ENCODE results near the gene CAPZA3. TPM values are rescaled to one million over a fixed set of nuclear protein-coding genes. Genes with fewer than 3 reads are reported as not detected.
"Not testable (repeated sequence)": the region's sequence is repeated elsewhere in the genome, so short reads cannot be mapped to it uniquely, and the experiment has no call there.

Gene CAPZA3, protein sequence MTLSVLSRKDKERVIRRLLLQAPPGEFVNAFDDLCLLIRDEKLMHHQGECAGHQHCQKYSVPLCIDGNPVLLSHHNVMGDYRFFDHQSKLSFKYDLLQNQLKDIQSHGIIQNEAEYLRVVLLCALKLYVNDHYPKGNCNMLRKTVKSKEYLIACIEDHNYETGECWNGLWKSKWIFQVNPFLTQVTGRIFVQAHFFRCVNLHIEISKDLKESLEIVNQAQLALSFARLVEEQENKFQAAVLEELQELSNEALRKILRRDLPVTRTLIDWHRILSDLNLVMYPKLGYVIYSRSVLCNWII
- polyA plus RNA-seq (ENCODE audit: insufficient read length in 10 of 10): not detected
- long read RNA-seq, donor 1: 0 reads
- long read RNA-seq, donor 2: 0 reads
- long read RNA-seq, donor 3: 0 reads
- long read RNA-seq, donor 4: 0 reads
- long read RNA-seq, donor 5: 0 reads
- long read RNA-seq, donor 6: 0 reads
- long read RNA-seq, donor 7: 0 reads
- long read RNA-seq, donor 8: 0 reads
- long read RNA-seq, donor 9: 0 reads

- DNase-seq: no peak
Observed at GRCh38 chr12:18737819-18738218, at the start of gene CAPZA3, which contains the start of gene PLCZ1. Gene CAPZA3, plus strand, starts transcription at chr12:18738119. Its CDS starts 150 bp downstream, at chr12:18738269. Gene PLCZ1, minus strand, starts transcription at chr12:18738012. Its CDS starts 641 bp downstream, at chr12:18737371.

GRCh38 chr12:18689771-18690170, 48.1 kb upstream of the CAPZA3 start:
- no peak for DNase-seq

DNA sequence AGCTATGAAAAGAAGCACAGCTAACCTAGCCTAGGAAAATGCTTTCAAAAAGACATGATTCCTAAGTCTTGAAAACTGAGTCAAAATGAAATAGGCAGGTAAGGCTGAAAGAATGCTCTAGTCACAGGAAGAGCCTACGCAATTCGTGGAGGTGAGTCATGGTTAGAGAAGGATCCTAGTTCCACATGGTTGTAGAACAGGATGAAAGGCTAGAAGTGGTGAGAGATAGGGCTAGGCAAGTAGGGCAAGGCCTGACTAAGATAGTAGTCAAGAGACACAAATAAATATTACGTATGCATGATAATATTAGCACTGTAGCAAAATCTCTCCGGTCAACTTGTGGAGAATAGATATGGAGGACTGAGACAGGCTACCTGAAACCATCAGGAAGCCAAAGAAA, 47.3 kb upstream of the CAPZA3 start:
- peak in 1 of 3 donors; percentile 52 for DNase-seq

GRCh38 chr12:18693986-18694385, 43.9 kb upstream of the CAPZA3 start:
- not testable (repeated sequence) for DNase-seq

DNA sequence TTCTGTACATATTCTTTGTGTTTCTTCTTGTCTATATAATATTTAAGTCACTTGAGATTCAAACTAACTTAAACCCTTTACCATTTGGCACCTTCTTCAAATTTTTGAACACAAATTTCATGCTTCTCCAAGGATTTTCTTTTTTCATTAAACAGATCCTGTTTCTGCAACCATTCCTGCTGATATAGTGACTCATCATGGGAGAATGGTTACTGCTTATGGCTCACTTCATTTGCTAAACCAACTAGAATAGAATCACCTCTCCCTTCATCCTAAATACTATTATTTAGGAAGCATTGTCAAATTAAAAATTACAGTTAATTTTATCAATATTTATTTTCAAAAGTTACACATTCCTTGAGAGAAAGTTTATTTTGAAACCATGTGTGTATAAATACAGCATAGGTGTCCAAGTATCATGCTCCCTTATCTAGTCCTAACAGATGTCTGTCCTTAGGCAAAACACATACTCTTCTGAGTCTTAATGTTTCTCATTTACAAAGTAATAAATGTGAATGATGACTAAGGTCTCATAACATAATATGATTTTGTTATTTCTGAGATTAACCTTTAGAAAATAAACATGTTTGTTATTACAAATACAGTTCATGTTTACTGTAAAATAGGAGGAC, 40.8 kb upstream of the CAPZA3 start:
- DNase-seq: no peak

- peak; percentile 16 to 51 (median 34) for DNase-seq
Observed at GRCh38 chr12:18700271-18700670, 37.6 kb upstream of the CAPZA3 start.

DNA sequence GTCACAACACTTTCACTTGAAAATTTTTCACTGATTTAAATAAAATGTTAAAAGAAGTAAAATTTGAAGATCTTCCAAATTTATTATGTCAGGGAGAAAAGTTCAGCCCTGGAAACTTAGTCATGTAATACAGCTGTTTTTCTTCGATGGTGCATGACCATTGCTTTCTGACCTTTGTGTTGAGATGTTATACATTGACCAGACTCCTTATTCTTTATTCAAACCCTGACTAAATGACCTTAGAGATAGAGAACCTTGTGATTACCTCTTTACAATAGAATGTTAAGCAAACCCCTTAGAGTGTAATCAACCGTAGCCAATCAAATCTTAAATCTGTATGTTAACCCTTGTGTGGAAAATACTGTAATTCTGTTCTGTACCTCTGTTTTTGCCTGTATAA, 34.6 kb upstream of the CAPZA3 start:
- no peak for DNase-seq

DNA sequence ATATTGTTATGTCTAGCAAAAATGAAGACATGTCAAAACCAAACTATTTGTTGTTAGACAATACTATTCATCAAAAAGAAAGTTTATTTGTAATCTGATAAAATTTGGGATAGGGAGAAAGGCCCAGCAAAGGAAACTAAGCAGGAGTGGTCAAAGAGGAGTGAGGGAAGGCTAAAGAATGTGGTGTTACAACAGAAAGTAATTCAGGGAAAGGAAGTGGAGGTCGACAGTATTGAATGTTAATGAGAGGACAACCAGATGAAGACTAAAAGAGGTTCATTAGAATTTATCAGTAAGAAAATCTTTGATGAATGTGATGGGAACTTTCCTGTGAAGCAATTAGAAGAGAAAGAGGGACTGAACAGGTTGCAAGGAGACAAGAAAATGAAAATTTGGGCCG, 34.0 kb upstream of the CAPZA3 start:
- no peak for DNase-seq

GRCh38 chr12:18706798-18707197, 31.1 kb upstream of the CAPZA3 start:
- peak in 1 of 3 donors; percentile 10 for DNase-seq

DNA sequence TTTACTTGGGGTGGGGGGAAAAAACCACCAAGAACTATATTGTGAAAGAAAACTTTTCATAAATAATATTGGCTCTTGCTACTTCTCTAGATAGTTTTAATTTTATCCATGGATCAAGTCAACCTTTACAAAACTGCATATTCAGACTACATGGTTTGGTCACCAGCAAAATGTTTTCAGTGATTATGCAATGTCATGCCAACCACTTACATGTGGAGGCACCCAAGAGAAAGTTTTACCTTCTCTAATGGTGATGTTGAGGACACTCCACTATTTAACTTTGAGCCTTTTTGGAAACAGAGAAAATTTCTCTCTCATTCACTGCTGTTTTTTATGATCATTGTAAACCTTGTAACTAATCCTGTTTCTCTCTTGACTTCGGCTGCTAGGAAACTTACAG, 21.7 kb upstream of the CAPZA3 start:
- no peak for DNase-seq

GRCh38 chr12:18718462-18718861, 19.5 kb upstream of the CAPZA3 start:
- no peak for DNase-seq

GRCh38 chr12:18719922-18720510, 17.9 kb upstream of the CAPZA3 start:
- no peak for DNase-seq

DNA sequence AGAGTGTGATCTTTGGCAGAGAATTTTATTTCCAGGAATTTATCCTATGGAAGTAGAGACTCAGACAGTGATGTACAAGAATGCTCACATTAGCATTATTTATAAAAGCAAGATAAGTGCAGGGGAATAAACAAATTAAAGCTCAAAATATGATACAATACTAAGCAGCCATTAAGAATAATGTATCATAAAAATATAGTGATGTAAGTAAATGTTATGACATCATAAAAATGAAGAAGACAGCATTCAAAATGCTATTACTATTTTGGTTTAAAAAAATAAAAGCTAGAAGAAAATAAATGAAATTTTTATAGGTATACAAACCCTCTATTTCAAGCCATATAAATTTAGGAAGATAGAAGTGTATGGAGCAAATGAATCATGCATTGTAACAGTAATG, 17.2 kb upstream of the CAPZA3 start:
- DNase-seq: no peak

DNA sequence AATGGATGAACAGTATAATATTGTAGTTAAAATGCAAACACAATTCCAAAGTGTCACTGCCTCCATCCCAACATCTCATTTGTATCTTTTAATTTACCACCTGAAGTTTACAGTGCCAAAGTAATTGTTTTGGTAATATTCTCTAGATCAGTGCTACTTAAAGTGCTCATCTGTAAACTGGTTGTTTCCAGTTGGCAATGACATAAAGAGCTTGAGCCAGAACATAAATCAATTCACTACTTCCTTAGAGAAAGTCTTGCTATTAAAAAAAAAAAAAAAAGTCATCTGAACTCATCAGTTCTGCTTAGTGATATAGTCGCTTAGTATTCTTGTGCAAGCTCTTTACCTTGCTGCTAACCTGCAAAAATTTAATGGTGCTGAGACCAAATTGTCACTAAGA, 16.5 kb upstream of the CAPZA3 start:
- DNase-seq: no peak

- peak in 1 of 3 donors; percentile 33 for DNase-seq
Observed at GRCh38 chr12:18723752-18724151, 14.2 kb upstream of the CAPZA3 start.

DNA sequence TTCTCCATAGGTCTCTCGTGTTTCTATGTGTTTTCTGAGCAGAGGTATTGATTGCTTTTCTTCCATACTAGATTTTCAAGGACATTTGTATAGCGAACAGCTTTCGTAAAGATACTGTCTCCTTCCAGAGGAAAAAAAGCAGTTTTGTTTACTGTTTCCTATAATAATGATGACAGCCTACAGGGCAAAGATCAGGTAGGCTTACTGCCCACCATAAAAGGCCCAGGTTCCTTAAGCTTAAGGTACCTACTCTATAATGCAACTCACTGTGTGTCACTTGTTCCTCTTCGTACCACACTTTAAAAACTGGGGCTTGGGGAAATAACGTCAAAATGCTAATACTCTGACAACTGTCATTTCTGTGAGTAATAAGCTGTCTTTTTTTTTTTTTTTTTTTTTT, 6.8 kb upstream of the CAPZA3 start:
- DNase-seq: no peak

- DNase-seq: peak in 1 of 3 donors; percentile 83
Observed at GRCh38 chr12:18747895-18748294, 10.0 kb downstream of the CAPZA3 start.

DNA sequence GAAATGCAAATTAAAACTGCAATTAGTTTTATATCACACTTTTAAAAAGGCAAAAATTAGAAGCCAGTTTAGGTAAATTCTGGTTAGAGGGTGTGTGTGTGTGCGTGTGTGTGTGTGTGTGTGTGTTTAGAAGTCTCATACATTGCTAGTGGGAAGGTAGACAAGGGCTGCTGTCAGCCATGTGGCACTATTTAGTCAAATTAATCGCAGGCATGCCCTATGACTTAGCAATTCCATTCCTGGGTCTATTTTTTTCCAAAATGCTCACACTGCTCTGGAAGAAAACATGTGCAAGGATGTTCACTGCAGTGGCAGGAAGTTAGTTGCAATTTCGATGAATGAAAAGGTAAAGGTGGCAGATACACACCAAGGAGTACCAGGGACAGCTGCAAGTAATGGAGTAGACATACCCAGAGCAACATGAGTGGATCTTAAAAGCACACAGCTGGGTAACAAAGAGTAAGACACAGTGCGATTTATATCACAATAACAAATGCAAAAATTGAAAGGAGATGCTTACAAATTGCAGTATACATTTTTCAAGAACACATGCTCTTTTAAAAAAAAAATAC, 11.6 kb downstream of the CAPZA3 start:
- peak in 1 of 3 donors; percentile 17 for DNase-seq

DNA sequence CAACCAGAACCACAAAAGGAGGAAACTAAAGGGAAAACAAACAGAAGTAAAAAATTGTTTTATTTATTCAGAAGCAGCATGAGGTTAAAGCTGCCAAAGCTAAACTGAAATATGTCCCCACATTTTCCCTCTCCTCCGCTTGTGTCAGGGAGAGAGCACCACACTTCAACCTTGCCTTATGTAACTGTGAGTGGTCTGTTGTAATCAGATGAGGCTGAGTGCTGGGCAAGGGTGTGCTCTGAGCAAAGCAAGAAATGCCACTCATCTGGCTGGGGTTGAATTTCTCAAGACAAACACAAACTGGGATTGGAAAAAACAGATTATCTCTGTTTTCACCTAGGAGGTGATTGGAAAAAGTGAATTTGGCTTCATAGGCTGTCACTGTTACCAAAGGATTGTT, 12.2 kb downstream of the CAPZA3 start:
- DNase-seq: no peak

GRCh38 chr12:18751866-18752265, 13.9 kb downstream of the CAPZA3 start:
- DNase-seq: no peak

- peak; percentile 7 to 94 (median 9) for DNase-seq
Observed at GRCh38 chr12:18752280-18752920, 14.5 kb downstream of the CAPZA3 start.

DNA sequence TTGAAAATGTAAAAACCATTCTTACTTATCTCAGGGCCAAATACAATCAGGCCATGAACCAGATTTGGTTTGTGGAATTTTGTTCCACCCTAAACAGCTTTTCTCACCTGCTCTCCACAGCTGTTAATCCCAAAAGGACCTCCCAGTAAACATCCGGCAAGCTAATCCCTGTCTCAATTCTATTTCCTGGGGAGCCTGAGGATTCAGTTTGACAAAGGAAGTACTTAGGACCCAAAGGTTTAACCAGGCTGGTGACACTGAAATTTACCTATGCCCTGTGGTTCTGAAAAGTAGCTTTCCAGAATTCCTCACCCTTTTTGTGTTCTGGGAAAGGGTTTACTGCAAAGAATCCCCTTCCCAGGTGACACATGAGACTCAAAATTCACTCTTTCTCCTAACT, 15.0 kb downstream of the CAPZA3 start:
- no peak for DNase-seq

Measured in muscle of back (tissue), 13 donors.